ENCODE measurements around the gene ATXN7L3. TPM values are rescaled to one million over a fixed set of nuclear protein-coding genes. Genes with fewer than 3 reads are reported as not detected.

ATXN7L3 gene
- total RNA-seq, 1 experiment from 2014 or later = 59.3 TPM

Small RNA genes within 50 kb of the gene (microRNA-seq; reads per million reads assigned to microRNA genes)
- not detected for gene MIR6782 (ENCODE audit: borderline number of aligned reads, borderline replicate concordance)

Other genes starting within 250 kb of the ATXN7L3 start
- gene PYY, start 245.9 kb downstream of the ATXN7L3 start, total RNA-seq (2021) = not detected in 2 replicates
- 1.0 and 1.4 TPM in 2 replicates for gene NAGS, start 195.3 kb downstream of the ATXN7L3 start, total RNA-seq (2021)
- 33.5 and 42.6 TPM in 2 replicates for gene TMEM101, start 184.9 kb downstream of the ATXN7L3 start, total RNA-seq (2021)
- 60.9 and 62.7 TPM in 2 replicates for gene LSM12, start 133.2 kb downstream of the ATXN7L3 start, total RNA-seq (2021)
- gene G6PC3, start 129.1 kb downstream of the ATXN7L3 start, total RNA-seq (2021) = 69.3 and 70.9 TPM in 2 replicates
- gene HDAC5, start 76.2 kb downstream of the ATXN7L3 start, total RNA-seq (2021) = 24.0 and 40.5 TPM in 2 replicates
- 14.5 and 15.7 TPM in 2 replicates for gene HROB, start 58.0 kb downstream of the ATXN7L3 start, total RNA-seq (2021)
- gene ASB16, start 29.2 kb downstream of the ATXN7L3 start, total RNA-seq (2021) = not detected in 2 replicates
- 39.2 and 45.5 TPM in 2 replicates for gene TMUB2, start 12.9 kb downstream of the ATXN7L3 start, total RNA-seq (2021)
- 59.6 and 61.7 TPM in 2 replicates for gene UBTF, start 19.8 kb upstream of the ATXN7L3 start, total RNA-seq (2021)
- not detected in 2 replicates for gene SLC4A1, start 68.3 kb upstream of the ATXN7L3 start, total RNA-seq (2021)
- gene RUNDC3A, start 108.7 kb upstream of the ATXN7L3 start, total RNA-seq (2021) = not detected in 2 replicates
- 164 and 204 TPM in 2 replicates for gene SLC25A39, start 124.9 kb upstream of the ATXN7L3 start, total RNA-seq (2021)
- 226 and 413 TPM in 2 replicates for gene GRN, start 145.4 kb upstream of the ATXN7L3 start, total RNA-seq (2021)
- gene FAM171A2, start 164.0 kb upstream of the ATXN7L3 start, total RNA-seq (2021) = 8.3 and 11.8 TPM in 2 replicates
- gene ITGA2B, start 189.8 kb upstream of the ATXN7L3 start, total RNA-seq (2021) = 5.7 TPM in 2 replicates

Data from PC-9 (cell line).